ENCODE measurements around the gene CHERP. TPM values are rescaled to one million over a fixed set of nuclear protein-coding genes. Genes with fewer than 3 reads are reported as not detected.

CHERP gene
- total RNA-seq, 4 donors from 2014 or later = 11.4 to 26.4 (median 22.4) TPM

DNA sequence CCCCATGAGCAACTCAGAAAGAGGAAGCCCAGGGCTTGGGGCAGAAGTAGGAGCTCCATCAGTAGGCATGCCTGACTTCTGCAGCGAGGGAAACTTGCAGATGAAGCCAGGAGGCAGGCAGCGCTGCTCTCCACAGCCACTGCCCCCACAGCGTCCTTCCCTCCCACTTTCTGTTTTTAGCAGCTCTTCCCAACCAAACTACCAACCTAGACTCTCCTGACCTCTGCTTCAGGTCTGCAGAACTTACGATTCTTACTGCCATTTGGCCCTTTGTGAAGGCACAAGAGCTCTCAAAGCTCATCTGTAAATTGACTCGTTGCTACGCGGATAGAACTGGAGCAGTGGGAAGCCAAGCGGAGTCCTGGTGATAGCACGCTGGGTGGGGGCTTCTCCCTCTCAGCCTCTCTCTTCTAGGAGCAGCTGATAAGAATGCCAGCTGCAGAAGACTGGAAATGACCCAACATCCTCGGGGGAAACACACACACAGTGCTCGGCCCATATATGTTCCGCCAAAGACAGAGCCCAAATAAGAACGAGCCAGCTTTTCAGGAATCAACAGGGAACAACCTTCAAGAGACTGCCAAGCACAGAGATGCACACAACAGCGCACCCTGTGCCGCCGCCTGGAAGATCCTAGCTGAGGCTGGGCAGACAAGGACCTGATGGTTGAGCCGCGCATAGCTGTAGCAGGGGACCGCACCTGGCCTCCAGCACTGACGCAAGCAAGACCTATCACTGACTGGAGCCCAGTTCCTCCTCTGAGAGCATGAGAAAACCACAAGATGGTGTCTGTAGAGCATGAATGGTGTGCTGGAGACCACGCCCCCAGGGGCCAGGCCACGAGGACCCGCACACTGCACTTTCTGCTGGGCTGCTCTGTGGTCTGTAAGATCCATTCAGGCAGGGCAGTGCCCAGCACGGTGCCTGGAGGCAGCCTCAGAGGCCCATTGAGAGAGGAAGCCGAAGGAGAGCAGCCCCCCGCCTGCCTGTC is 45.9 kb upstream of the CHERP start:
- H3K36me3 ChIP-seq = no peaks in the 10 kb centered on the region
- no peak for TF ChIP-seq POLR2A (IDR thresholded peaks at IDR 0.05)
- TF ChIP-seq, protein P1, sequence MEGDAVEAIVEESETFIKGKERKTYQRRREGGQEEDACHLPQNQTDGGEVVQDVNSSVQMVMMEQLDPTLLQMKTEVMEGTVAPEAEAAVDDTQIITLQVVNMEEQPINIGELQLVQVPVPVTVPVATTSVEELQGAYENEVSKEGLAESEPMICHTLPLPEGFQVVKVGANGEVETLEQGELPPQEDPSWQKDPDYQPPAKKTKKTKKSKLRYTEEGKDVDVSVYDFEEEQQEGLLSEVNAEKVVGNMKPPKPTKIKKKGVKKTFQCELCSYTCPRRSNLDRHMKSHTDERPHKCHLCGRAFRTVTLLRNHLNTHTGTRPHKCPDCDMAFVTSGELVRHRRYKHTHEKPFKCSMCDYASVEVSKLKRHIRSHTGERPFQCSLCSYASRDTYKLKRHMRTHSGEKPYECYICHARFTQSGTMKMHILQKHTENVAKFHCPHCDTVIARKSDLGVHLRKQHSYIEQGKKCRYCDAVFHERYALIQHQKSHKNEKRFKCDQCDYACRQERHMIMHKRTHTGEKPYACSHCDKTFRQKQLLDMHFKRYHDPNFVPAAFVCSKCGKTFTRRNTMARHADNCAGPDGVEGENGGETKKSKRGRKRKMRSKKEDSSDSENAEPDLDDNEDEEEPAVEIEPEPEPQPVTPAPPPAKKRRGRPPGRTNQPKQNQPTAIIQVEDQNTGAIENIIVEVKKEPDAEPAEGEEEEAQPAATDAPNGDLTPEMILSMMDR (IDR thresholded peaks at IDR 0.05) = no peak
- DNase-seq = peak in 2 of 3 donors; percentile 91 to 92
- peak overlapping the region; percentile 39 to 91 (median 86) for H3K27ac ChIP-seq
- H3K9me3 ChIP-seq = no peaks in the 10 kb centered on the region
- H3K27me3 ChIP-seq = no peaks in the 10 kb centered on the region
- H3K4me1 ChIP-seq = peaks cover 8 to 76% (median 50%) of the 10 kb centered on the region in 4 donors
- H3K4me3 ChIP-seq = peak overlapping the region in 3 of 4 donors; percentile 11 to 47 (median 14)

DNA sequence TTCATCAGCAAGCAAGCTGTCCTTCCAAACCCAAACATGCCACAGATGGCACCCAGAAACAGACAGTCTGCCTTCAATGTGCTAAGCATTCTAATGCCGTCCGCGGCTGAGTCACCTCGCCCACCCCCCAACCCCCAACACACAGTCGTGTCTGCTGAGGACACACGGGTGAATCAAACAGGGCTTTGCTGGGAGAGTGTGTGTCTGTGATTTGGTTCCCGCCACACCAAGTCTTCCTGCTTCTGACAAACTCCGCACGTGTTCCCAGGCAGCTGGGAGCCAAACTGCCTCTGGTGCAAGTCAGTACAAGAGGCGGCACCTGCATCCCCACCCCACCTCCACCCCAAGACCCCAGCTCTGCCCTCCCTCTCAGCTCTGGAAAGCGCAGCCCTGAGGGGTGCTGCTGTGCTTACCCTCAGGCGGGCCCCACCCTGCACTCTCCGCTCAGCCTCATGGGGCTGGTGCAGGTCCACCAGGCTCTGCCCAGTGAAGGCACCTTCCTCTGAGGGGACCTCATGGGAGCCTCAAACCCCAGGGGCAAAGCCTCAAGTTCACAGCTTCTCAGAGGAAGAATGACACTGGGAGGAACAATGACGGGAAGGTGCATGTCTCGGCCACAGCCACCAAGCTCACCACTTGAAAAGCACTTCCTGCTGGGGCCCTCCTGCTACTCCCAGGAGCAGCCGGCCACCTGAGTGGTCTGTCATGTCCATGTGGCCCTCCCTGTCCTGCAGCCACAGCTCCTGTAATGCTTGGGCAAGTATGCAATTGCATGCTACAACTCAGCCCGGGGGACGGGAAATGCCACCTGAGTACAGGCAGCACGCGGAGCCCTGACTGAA is 45.0 kb upstream of the CHERP start:
- Histone ChIP-seq H3K4me1 (peaks cover 8 to 84% (median 51%) of the 10 kb centered on the region in 4 donors), H3K36me3 (no peaks in the 10 kb centered on the region), H3K9me3 (no peaks in the 10 kb centered on the region), H3K27me3 (no peaks in the 10 kb centered on the region), H3K27ac (peak overlapping the region; percentile 47 to 91 (median 86)), H3K4me3 (peak overlapping the region in 2 of 4 donors; percentile 14 to 47)
- TF ChIP-seq, protein P1 (IDR thresholded peaks at IDR 0.05) = no peak
- no peak for TF ChIP-seq POLR2A (IDR thresholded peaks at IDR 0.05)
- DNase-seq = peak in 2 of 3 donors; percentile 92

DNA sequence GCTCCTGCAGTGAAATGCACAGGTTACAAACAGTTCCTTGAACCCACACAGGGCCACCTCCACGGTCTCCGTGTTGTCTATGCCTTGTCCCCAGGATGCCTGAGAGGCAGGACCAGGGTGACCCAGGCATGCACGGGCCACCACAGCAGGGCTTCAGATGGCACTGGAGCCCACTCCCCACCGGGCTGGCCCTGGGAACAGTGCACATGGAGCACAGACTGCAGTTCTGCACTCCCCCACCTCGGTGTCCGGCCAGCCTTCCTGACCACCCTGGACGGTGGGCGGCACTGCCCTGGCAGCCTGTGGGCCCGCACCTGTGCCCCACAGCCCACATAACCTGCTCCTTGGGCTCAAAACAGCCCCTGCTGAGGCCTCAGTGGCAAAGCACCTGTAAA is 44.2 kb upstream of the CHERP start:
- Histone ChIP-seq H3K27me3 (no peaks in the 10 kb centered on the region), H3K4me1 (peaks cover 8 to 91% (median 52%) of the 10 kb centered on the region in 4 donors), H3K9me3 (no peaks in the 10 kb centered on the region), H3K4me3 (peak overlapping the region in 1 of 4 donors; percentile 47), H3K36me3 (no peaks in the 10 kb centered on the region), H3K27ac (peak overlapping the region; percentile 27 to 91 (median 86))
- TF ChIP-seq, protein P1 (IDR thresholded peaks at IDR 0.05) = no peak
- no peak for TF ChIP-seq POLR2A (IDR thresholded peaks at IDR 0.05)
- no peak for DNase-seq

DNA sequence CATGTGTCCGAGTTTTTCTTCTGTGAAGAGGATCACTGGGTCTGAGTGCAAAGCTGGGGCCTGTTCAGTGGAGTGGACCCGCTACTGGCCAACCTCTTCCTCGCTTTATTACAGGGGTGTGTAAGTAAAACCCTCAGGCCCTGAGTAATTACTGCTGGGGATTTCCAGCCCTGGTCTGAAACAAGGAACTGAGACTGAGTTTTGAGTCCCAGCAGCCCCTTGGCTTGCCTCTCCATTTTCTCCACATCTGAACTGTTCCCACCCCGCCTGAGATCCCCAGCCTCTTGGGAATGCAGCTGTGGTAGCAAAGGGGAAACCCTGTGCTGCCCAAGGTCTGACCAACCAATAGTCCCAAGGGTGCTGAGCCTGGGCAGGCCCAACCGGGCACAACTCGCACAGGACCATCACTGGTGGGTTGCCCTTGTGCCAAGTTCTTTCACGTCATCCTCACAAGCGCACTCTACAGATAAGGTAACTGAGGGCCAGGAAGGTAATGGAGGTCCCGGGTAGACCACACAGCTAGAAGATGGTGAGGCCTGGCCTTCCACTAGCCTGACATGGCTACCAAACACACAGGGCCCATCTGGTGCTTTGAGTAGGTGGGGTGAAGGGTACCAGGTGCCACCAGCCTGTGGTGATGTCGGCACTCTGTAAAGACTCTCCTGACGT is 43.7 kb upstream of the CHERP start:
- Histone ChIP-seq H3K4me1 (peaks cover 8 to 92% (median 51%) of the 10 kb centered on the region in 4 donors), H3K27me3 (no peaks in the 10 kb centered on the region), H3K9me3 (no peaks in the 10 kb centered on the region), H3K36me3 (no peaks in the 10 kb centered on the region), H3K4me3 (peak overlapping the region in 2 of 4 donors; percentile 26 to 47), H3K27ac (peak overlapping the region; percentile 78 to 91 (median 86))
- TF ChIP-seq POLR2A (IDR thresholded peaks at IDR 0.05) = no peak
- TF ChIP-seq, protein P1 (IDR thresholded peaks at IDR 0.05) = no peak
- DNase-seq = peak in 2 of 3 donors; percentile 75 to 81

All from Peyer's patch (tissue), 4 donors.